ENCODE data around the gene MRPL37. TPM values are rescaled to one million over a fixed set of nuclear protein-coding genes. Genes with fewer than 3 reads are reported as not detected.

Gene MRPL37
- total and polyA plus RNA-seq, 2 of the 8 experiments (the other 6 are each of a cell fraction or from before 2014, with no cell fraction given) = 45.5 to 126 TPM

DNA sequence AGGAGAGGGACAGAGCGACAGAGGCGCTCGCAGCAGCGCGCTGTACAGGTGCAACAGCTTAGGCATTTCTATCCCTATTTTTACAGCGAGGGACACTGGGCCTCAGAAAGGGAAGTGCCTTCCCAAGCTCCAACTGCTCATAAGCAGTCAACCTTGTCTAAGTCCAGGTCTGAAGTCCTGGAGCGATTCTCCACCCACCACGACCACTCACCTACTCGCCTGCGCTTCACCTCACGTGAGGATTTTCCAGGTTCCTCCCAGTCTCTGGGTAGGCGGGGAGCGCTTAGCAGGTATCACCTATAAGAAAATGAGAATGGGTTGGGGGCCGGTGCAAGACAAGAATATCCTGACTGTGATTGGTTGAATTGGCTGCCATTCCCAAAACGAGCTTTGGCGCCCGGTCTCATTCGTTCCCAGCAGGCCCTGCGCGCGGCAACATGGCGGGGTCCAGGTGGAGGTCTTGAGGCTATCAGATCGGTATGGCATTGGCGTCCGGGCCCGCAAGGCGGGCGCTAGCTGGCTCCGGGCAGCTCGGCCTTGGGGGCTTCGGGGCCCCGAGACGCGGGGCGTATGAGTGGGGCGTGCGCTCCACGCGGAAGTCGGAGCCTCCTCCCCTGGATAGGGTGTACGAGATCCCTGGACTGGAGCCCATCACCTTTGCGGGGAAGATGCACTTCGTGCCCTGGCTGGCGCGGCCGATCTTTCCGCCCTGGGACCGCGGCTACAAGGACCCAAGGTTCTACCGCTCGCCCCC, at the start of gene MRPL37, which contains the start of gene CYB5RL (continued):
- no peak for TF ChIP-seq SUZ12 (IDR thresholded peaks at IDR 0.05; ENCODE audit: low read length)
- TF ChIP-seq EGR1 (IDR thresholded peaks at IDR 0.05; ENCODE audit: borderline replicate concordance, low read depth, low read length) = no peak
- no peak for TF ChIP-seq POU5F1 (IDR thresholded peaks at IDR 0.05; ENCODE audit: low read depth, low read length)

All from H1 (cell line).